ENCODE results near the gene ZNHIT2. TPM values are rescaled to one million over a fixed set of nuclear protein-coding genes. Genes with fewer than 3 reads are reported as not detected.

The ZNHIT2 gene
- total RNA-seq, result 9.2 and 15.9 TPM in 2 replicates

DNA sequence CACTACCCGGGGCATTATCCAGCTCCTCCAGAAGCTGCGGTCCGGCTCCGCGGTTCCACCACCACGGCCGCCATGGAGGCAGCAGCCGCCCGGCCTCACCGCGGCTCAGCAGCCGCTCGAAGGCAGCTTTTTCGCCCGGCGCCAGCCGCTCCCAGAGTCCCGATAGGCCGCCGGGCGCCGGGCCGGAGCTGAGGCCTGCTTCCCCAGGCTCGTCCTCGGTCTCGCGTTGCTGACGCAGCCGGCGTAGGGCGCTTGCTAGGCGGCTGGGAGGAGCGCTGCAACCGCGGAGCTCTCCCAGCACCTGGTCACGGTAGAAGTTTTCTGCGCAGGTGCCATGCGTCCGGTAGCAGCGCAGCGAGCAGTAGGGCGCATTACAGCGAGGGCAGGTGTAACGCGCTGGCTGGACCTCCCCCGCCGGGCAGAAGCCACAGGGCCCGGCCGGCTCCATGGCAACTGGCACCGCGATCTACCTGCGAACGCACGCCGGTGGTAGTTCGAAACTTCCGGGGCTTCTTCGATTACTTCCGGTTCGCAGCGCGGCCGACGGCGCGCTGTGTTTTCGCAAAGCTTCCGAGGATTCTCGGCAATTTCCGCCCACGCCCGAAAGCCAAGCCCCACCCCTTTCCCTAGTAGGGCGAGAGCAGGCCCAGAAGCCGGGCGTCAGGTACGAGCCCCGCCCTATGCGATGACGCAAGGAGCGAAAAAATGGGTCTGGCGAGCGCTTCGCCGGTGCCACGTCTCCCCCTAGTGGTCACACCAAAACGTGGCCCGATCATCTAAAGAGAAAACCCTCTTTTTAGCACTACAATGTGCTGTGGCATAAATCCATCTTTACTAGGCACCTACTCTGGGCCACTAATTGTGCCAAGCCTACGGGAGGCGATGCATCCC lies at the start of gene ZNHIT2:
TSS of gene ZNHIT2 (minus strand) at position 496 of the 891 bp plus-strand sequence. CDS start at position 448, 48 bp downstream.

DNA sequence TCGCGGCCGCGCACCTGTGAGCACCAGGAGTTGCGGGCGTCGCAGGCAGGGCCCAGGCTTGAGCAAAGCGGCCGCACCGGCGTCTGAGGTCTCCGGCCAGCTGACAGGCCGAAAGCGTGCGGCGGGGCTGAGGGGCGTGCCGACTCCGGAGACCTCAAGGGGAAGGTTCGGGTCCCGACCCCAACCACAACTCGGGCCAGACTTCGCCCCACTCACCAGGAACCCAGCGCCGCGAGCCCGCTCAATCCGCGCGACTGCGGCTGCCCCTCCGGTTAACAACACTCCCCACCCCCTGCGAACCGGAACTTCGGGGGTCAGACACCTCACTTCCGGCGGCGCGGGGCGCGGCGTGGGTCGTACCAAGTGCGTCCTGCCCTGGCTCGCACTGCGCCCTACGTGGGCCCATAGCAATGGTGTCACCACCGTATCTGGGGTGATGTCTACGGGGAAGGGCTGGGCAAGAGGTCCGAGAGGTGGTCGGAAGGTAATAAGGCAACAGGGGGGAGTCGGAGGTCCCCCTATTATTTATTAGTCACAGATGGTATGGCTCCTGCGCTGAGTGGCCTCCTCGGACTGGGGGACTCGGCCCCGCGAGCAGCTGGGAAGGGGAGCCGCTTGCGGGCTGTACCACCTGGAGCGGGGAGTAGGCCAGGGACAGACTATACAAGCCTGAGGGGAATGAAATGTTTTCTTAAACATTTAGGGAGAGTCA lies 16.9 kb upstream of the ZNHIT2 start, which contains the start of gene SYVN1:
TSS of gene SYVN1 (minus strand) at position 280 of the 712 bp plus-strand sequence. CDS start 918 bp downstream, outside the sequence.

DNA sequence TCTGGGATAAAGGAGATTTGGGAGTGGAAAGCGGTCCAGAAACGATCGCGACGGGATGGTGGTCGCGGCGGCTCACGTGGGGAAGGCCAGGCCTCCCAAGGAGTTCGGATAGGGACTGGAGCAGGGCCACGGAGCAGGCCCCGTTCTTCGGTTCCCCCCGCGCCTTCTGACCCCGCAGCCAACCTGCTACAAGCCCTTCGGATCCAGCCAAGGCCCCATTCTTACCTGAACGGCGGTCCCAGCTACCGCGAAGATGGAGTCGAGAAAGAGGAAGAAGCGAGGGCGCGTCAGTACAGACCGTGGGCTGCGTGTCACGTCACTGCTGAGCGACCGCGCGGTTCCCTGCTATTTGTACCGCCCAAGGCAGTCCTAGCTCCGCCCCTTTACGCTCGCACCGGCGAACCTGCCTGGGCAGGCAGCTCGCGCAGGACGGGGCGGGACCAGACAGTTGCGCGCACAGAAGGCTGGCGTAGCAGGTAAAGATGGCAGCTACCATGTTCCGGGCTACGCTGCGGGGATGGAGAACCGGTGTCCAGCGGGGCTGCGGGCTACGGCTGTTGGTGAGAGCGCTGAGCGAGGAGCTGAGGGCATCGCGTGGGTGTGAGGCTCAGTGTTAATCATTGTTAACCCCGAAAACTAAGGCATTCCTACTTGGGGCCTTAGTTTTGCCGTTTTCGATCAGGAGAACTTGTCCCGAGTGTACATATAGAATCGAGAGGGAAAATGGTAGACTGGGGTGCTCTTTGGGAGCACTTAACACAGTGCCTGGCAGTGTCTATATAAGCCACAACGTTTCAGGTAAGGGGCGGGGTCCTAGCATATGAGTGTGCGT lies 4.6 kb upstream of the ZNHIT2 start, which contains the start of the genes FAU and MRPL49:
TSS of gene FAU (minus strand) at position 270 of the 832 bp plus-strand sequence. CDS start 321 bp downstream, outside the sequence.
TSS of gene MRPL49 (plus strand) at position 457 of the 832 bp plus-strand sequence. CDS start at position 483, 26 bp downstream.

DNA sequence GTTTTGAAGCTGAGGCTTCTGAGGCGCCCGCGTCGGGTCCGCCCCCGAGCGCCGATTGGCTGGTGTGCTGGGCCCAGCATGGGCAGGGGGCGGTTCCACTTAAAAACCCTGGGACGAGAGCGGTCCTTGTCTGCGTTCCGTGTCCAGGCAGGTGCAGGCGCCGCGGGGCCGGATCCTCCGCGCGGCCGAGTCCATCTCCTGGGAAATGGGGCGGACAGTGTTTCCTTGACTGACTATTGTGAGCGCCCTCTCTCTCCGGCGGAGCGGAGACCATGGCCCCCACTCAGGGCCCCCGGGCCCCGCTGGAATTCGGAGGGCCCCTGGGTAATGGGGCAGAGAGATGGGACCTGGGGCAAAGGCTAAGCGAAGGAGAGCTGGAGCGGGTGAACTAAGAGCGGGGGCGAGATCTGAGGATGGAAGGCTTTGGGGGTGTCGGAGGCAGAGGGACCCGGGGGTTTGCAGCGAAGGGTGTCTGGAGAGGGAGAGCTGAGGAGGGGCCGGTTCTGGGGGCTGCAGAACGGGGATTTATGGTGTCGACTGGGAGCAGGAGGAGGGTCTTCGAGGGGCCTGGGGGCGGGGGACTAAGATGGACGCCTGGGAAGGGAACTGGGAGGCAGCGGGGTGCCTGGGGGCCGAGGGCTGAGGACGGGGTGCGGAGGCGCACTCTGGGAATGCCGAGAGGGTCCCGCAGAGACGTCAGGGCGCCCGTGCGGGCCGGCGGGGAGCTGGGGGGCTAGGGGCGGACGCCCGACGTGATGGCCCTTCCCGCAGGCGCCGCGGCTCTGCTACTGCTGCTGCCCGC lies 5.6 kb downstream of the ZNHIT2 start, which contains the start of gene TM7SF2:
TSS of gene TM7SF2 (plus strand) at position 129 of the 802 bp plus-strand sequence. CDS start at position 273, 144 bp downstream.

DNA sequence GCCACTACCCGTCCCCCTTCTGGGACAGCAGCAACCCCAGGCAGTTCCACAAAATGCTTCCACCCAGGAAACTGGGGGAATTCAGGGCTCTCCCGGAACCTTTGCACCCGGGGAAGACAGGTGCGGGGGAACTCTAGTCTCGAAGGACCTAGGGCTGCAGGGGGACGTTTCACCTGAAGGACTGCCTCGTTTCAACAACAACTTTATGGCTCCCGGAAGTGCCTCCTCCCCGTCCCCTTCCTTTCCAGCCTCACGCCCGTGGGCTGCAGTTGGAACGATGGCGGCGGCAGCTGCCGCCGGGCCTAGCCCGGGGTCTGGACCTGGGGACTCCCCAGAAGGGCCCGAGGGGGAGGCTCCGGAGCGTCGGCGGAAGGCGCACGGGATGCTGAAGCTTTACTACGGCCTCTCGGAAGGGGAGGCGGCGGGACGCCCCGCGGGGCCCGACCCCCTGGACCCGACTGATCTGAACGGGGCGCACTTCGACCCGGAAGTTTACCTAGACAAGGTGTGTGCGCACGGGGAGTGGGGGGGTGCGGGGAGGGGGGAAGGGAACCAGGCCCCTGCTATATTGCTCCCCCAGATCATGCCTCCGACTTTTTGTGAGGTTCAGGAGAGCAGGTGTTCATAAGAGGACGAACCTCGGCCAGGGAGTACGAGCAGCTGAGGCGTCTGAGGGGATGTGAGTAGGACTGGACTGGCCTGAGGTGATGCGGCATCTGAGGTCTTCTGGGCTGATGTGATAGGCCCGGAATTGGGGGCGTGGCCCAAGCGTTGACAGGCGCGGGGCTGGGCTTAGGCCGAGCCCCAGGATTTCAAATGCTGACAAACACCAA lies 21.3 kb downstream of the ZNHIT2 start, which contains the start of gene VPS51:
TSS of gene VPS51 (plus strand) at position 241 of the 833 bp plus-strand sequence. CDS start at position 278, 37 bp downstream.

DNA sequence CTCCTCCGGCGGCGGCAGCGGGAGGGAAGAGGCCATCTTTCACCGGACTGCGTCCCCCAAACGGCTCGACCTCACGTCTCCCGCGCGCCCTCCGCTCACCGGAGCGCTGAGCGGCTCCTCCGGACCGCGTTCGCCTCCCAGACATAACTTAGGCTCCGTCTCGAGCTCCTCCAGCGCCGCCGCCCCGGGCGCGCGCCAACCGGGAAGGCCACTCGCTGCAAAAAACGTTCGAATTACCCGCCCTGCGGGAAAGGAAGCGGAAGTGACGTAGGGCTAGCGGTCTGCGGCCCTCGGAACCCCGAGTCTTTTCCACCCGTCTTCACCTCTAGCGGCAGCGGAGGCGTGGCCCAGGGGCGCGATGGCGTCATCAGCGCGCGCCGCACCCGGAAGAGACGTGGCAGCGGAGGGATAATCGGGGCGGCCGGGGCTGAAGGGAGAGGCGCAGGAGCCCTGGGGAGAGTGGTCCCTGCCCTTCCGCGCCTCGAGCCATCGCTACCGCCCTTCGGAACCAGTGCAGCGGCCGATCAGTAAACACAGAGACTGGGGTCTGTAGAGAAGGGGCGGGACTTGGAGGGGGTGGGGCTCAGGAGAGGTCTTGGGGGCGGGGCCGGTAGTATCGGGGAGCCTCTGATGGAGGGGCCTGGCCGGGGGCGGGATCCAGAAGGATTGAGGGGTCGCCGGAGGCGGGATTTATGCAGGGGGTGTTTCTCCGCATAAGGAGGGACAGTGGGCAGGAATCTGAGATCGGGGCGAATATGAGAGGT lies 33.5 kb downstream of the ZNHIT2 start, which contains the start of the genes CDCA5 and ZFPL1:
TSS of gene CDCA5 (minus strand) at position 207 of the 764 bp plus-strand sequence. CDS start at position 145, 62 bp downstream.
TSS of gene ZFPL1 (plus strand) at position 389 of the 764 bp plus-strand sequence. CDS start 477 bp downstream, outside the sequence.

Other genes with a start within 250 kb of the ZNHIT2 start
- 87.1 and 151 TPM in 2 replicates for gene EHD1, start 239.1 kb downstream of the ZNHIT2 start, total RNA-seq
- gene ATG2A, start 200.5 kb downstream of the ZNHIT2 start, total RNA-seq, result 19.6 and 20.5 TPM in 2 replicates
- 9.2 and 17.0 TPM in 2 replicates for gene PPP2R5B, start 193.0 kb downstream of the ZNHIT2 start, total RNA-seq
- gene GPHA2, start 181.8 kb downstream of the ZNHIT2 start, total RNA-seq, result not detected in 2 replicates
- not detected in 2 replicates for gene MAJIN, start 145.6 kb downstream of the ZNHIT2 start, total RNA-seq
- 1.0 and 2.5 TPM in 2 replicates for gene BATF2, start 120.7 kb downstream of the ZNHIT2 start, total RNA-seq
- 108 and 119 TPM in 2 replicates for gene ARL2, start 103.5 kb downstream of the ZNHIT2 start, total RNA-seq
- 12.9 and 23.5 TPM in 2 replicates for gene SNX15, start 90.3 kb downstream of the ZNHIT2 start, total RNA-seq
- gene SAC3D1, start 76.5 kb downstream of the ZNHIT2 start, total RNA-seq, result 9.2 and 14.4 TPM in 2 replicates
- 38.2 and 46.3 TPM in 2 replicates for gene NAALADL1, start 59.1 kb downstream of the ZNHIT2 start, total RNA-seq
- gene CDCA5, start 33.7 kb downstream of the ZNHIT2 start, total RNA-seq, result 1.2 and 9.7 TPM in 2 replicates
- 38.5 and 47.6 TPM in 2 replicates for gene ZFPL1, start 33.5 kb downstream of the ZNHIT2 start, total RNA-seq
- gene VPS51, start 21.5 kb downstream of the ZNHIT2 start, total RNA-seq, result 170 and 228 TPM in 2 replicates
- gene TM7SF2, start 5.8 kb downstream of the ZNHIT2 start, total RNA-seq, result 16.4 and 23.3 TPM in 2 replicates
- gene FAU, start 4.4 kb upstream of the ZNHIT2 start, total RNA-seq, result 159 and 247 TPM in 2 replicates
- gene MRPL49, start 4.6 kb upstream of the ZNHIT2 start, total RNA-seq, result 50.4 and 55.6 TPM in 2 replicates
- gene SYVN1, start 16.8 kb upstream of the ZNHIT2 start, total RNA-seq, result 19.8 and 22.7 TPM in 2 replicates
- not detected in 2 replicates for gene SPDYC, start 52.5 kb upstream of the ZNHIT2 start, total RNA-seq
- gene CAPN1, start 64.2 kb upstream of the ZNHIT2 start, total RNA-seq, result 175 and 262 TPM in 2 replicates
- 2.3 and 9.6 TPM in 2 replicates for gene POLA2, start 144.3 kb upstream of the ZNHIT2 start, total RNA-seq
- 33.2 and 47.8 TPM in 2 replicates for gene CDC42EP2, start 197.2 kb upstream of the ZNHIT2 start, total RNA-seq
- gene DPF2, start 216.2 kb upstream of the ZNHIT2 start, total RNA-seq, result 49.3 and 51.1 TPM in 2 replicates
- gene TIGD3, start 237.1 kb upstream of the ZNHIT2 start, total RNA-seq, result under 0.01 TPM in 1 of 2 replicates, not detected in the other

Measured in smooth muscle cell of trachea (primary cell).